GM18520 (cell line): Measurements from ENCODE around the gene ZC3H12A.
"Not testable (repeated sequence)": the region's sequence is repeated elsewhere in the genome, so short reads cannot be mapped to it uniquely, and the experiment has no call there.

ENCODE experiments used
- ATAC-seq: cut with Tn5 transposase; IDR thresholded peaks from one replicate; pipeline ENCODE4 v1.9.1; 2021; ENCODE audit not compliant: unreplicated experiment

The ZC3H12A gene

DNA sequence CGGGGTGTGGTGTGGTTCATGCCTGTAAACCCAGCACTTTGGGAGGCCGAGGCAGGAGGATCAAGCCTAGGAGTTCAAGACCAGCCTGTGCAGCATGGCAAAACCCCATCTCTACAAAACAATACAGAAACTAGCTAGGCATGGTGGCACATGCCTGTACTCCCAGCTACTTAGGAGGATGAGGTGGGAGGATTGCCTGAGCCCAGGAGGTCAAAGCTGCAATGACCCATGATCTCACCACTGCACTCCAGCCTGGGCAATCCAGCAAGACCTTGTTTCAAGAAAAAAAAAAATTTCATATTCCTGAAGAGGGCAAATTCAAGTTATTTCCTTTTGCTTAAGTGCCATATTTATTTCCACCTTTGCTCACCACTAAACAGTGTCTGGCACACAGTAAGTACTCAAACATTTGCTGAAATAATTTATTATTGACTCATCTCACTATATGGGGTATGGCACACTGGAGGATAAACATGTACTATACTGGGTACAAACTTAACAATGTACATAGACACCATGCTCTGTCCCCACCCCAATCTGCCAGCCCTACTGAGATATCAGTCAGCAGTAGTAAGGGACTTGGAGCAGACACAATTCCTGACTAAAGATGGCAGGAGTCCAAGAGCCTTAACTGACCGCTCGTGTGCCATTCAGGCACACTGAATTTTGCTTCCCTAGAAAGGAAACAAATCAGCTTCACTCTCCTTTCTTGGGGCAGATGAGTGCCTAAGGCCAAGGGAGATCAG, 24.7 kb downstream of the ZC3H12A start:
- no peak for ATAC-seq

DNA sequence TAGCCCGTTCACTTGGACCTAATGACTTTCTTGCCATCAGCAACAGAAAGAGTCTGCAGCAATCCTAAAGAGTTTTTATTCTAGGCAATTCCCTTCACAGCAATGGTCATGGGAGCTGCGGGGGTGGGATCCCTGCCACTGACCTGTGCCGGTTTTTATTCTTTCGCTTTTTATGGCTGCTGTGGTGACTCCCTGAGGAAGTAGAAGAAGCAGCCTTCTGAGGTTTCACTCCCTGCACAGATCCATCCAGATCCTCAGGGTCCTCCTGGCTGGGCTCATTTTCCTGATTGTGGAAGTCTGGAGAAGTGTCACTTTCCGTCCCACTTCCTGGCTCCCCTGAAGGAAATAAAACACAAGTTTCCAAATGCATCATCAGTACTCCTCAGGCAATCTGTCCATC, 27.3 kb downstream of the ZC3H12A start:
- no peak for ATAC-seq

DNA sequence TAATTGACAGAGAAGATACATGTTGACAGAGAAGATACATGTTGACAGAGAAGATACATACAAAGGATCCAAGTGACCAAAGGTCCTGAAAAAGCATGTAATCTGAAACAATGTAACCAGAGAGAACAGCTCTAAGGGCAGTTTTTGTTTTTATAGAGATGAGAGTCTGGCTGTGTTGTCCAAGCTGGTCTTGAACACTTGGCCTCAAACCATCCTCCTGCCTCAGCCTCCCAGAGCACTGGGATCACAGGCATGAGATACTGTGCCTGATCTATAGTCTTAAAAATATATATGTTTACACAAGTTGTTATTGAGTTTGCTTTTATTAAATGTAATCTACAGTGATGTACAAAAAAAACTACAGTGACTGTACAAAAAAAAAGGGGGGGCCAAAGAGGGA, 27.7 kb downstream of the ZC3H12A start:
- ATAC-seq = no peak

DNA sequence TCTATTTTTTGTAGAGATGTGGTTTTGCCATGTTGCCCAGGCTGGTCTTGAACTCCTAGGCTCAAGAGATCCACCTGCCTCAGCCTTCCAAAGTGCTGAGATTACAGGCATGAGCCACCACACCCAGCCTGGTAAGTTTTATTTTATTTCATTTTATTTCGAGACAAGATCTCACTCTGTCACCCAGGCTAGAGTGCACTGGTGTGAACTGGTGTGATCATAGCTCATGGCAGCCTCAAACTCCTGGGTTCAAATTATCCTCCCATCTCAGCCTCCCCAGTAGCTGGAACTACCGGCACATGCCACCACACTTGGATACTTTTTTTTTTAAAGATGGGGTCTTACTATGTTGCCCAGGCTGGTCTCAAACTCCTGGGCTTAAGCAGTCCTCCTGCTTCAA, 28.4 kb downstream of the ZC3H12A start:
- ATAC-seq = not testable (repeated sequence)

DNA sequence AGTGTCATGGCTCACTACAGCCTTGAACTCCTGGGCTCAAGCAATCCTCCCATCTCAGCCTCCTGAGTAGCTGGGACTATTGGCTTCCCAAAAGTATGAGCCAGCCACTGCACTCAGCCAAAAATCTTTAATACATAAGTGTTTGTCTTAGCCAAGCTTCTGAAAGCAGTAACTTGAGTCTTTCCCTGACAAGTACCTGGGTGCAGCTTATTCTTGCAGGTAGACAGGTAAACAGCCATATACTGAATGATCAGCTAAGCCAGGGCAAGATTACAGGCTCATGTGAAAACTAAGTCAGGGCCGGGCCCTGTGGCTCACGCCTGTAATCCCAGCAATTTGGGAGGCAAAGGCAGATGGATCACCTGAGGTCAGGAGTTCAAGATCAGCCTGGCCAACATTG, 32.4 kb downstream of the ZC3H12A start:
- no peak for ATAC-seq

DNA sequence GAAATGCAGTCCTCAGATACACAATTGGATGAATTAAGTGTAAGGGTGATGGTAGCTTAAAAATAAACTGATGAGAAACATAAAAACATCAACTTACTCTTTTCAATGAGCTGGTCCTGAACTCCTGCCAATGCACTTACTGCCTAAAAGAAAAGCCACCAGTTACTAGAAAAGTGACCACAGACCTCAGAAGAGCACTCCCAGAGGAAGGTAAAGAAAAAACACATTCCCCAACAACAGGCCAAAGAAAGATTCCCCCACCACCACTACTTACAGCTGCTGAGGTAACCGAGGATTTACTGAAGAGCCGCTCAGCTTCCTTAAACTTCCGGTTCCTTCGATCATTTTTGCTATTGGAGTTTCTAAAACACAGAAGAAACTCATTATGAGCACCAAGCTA, 34.8 kb downstream of the ZC3H12A start:
- ATAC-seq = no peak

DNA sequence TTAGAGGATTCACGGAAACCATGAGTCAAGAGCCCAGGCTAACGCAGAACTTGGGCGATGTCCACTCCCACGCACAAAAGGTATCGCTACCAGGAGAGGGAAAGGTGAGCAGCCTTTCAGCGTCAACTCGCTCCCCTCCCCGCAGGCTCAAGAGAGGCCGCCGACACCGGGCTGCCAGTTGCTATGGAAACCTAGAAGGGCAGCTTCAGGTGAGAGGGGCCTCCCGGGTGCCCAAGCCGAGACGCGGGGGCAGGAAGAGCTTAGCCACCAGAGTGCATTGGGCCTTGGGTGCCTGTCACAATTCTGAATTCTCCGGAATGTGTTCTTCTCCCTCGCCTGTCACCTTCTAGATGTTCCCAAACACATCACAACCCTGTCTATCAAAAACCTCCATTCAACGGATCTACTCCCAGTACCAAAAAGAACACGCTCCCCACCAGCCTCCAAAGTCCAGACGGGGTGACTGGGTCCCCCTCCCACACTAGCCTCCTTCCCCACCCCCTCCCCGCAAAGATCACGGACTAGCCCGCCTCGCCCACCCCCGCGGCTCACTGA, 39.5 kb downstream of the ZC3H12A start:
- ATAC-seq = no peak

DNA sequence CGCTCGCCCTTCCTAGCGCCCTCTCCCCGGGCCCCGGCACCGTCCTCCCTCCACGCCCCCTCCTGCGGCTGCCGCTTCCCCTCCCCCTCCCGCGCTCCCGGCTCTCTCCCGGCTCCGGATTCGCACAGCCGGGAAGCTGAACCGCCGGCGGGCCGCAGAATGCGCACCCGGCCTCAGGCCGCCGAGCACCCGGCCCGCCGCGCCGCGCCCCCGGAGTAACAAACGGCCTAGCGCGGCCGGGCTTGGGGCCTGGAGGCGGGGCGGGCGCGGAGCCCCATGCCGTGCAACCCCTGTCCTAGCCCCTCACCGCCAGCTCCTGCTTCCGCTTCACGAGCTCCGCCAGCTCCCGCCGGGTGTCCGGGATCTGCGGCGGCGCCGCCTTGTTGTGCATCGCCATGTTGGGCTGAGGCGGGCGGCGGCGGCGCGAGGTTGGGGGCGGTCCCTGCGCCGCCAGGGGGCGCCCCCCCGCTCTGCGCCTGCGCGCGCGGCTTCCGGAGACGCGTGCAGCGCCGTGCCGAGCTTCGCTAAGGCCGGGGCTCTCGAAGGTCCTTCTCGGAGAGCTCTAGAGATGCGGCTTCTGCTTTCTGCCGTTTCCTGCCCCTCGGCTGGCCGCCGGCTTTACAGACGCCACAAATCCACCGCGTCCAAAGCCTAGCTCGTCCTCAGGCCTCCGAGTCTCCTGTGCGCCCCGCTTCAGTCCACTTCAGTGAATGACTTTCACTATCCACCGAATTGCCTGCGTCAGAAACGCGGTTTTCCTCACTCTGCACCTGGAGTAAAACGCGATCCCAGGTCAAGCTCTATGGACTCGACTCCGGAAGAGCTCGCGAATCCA, 40.2 kb downstream of the ZC3H12A start, which contains the start of gene MEAF6:
MEAF6 (minus strand) TSS at position 417 of the 835 bp plus-strand sequence; CDS start at position 397, 20 bp downstream.
- ATAC-seq = peak; percentile 74

DNA sequence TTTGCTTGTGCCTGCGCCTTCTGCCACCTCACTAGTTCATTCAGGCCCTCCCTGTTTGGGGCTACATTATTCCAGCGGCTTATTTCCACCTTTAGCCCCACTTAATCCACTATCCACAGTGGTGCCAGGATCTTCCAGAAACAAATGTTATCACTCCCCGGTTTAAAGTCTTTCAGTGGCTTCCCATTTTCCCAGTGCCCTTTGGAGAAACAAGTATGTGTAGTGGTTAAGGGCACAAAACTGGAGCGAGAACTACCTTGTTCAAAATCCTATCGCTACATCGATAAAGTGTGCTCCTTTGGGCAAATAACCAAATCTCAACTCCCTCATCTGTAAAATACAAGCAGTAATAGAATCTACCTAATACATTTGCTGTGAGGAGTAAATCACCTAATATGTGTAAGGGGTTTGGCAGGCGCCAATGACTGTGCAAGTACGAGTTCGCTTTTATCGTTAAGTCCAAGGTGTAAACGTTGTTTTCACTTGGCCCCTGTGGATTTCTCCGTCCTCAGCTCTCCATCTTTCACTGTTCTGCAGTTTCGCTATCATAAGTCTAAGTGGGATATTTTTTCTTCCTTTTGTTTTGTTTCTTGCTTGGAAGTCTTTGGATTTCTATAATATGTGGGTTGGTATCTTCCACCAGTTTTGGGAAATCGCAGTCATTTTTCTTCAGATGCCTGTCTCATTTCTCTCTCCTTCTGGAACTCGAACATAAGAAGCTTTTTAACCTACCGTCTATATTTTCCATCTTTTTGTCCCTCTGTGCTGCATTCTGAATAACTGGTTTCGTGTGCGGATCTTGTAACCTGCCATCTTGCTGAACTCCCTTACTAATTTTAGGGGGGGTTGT, 41.0 kb downstream of the ZC3H12A start:
- ATAC-seq = no peak

DNA sequence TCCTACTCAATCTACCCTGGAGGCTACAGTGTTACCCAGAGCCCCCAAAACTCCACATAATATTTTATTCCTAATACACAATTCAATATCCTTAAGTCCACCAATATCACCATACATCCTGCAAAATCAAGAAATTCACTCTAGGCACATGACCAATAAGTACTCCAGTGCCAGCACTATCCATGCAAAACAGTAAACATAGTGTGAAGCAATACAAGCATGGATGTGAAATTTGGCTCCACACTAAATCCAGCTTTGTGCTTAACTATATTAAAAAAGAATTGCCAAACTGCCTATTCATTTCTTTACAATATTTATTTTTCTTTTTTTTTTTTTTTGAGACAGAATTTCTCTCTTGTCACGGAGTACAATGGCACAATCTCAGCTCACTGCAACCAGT, 43.2 kb downstream of the ZC3H12A start:
- no peak for ATAC-seq

DNA sequence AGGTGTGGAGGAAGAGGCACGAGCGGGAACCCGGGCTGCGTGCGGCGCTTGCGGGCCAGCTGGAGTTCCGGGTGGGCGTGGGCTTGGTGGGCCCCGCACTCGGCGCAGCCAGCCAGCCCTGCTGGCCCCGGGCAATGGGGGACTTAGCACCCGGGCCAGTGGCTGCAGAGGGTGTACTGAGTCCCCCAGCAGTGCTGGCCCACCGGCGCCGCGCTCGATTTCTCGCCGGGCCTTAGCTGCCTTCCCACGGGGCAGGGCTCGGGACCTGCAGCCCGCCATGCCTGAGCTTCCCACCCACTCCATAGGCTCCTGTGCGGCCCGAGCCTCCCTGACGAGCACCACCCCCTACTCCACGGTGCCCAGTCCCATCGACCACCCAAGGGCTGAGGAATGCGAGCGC, 43.9 kb downstream of the ZC3H12A start:
- not testable (repeated sequence) for ATAC-seq

DNA sequence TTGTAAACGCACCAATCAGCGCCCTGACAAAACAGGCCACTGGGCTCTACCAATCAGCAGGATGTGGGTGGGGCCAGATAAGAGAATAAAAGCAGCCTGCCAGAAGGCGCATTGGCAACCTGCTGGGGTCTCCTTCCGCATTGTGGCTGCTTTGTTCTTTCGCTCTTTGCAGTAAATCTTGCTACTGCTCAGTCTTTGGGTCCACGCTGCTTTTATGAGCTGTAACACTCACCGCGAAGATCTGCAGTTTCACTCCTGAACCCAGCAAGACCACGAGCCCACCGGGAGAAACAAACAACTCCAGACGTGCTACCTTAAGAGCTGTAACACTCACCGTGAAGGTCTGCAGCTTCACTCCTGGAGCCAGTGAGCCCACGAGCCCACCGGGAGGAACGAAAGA, 44.5 kb downstream of the ZC3H12A start:
- ATAC-seq = not testable (repeated sequence)

DNA sequence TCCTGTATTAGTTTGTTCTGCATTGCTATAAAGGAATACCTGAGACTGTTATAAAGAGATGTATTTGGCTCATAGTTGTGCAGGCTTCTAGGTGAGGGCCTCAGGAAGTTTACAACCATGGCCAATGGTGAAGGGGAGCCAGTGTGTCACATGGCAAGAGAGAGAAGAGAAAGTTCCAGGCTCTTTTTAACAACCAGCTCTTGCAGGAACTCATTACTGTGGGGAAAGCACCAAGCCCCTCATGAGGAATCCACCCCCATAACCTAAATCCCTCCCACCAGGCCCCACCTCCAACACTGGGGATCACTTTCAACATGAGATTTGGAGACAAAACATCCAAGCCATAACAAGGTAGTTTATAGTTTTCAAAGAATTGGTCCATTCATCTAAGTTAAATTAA, 45.2 kb downstream of the ZC3H12A start:
- ATAC-seq = no peak

DNA sequence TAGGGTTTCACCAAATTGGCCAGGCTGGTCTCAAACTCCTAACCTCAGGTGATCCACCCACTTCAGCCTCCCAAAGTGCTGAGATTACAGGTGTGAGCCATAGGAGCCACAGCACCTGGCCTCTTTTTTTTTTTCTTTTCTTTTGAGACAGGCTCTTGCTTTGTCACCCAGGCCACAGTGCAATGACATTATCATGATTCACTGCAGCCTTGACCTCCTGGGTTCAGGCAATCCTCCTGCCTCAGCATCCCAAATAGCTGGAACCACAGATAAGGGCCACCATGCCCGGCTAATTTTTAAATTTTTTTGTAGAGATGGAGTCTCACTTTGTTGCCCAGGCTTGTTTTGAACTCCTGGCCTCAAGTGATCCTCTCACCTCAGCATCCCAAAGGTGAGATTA, 55.5 kb downstream of the ZC3H12A start:
- ATAC-seq = not testable (repeated sequence)

DNA sequence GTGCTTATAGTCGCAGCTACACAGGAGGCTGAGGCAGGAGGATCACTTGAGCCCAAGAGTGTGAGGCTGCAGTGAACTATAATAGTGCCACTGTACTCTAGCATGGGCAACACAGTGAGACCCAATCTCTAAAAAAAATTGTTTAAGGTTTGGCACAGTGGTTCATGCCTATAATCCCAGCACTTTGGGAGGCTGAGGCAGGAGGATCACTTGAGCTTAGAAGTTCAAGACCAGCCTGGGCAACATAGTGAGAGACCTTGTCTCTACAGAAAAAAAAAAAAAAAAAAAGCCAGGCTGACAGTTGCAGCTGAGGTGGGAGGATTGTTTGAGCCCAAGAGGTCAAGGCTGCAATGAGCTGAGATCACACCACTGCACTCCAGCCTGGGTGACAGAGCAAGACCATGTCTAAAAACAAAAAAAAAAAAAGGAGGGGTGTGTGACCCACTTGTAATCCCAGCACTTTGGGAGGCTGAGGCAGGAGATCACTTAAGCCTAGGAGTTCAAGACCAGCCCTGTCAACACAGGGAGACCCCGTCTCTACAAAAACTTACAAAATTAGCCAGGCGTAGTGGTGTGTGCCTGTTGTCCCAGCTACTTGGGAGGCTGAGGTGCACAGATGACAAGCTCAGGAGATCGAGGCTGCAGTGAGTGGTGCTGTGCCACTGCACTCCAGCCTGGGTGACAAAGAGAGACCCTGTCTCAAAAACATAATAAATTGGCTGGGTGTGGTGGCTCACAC, 58.2 kb downstream of the ZC3H12A start:
- ATAC-seq = not testable (repeated sequence)

DNA sequence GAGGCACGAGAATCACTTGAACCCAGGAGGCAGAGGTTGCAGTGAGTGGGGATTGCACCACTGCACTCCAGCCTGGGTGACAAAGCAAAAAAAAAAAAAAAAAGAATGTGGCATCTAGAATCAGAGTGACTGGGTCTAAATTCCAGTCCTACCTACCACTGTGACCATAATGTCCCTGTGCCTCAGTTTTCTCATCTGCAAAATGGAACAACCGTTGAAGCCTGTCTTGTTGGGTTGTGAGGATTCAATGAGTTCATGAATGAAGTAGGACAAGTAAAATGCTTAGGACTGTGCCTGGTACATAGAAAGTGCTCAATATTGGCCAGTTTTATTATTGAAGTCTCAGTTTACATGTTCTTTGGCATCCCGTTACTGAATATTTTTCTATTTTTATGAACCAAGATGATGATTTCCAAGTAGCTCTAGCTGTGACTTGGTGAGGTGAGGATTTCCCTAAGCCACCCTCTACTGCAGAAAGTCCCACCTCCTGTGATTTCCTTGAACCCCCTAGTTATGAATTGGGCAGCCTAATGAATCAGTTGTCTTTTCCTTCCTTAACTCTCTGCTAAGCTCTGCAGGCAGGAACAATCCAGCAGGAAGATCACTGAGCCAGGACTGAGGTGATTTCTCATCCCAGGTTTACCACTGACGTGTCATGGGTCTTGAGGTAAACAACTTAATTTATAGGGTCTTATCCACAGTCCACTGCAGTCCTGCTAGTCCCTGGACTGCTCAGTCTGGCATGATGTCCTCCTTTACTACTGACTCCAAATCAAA, 59.1 kb downstream of the ZC3H12A start:
- ATAC-seq = no peak
